ENCODE measurements around the gene SEPHS1.

DNA sequence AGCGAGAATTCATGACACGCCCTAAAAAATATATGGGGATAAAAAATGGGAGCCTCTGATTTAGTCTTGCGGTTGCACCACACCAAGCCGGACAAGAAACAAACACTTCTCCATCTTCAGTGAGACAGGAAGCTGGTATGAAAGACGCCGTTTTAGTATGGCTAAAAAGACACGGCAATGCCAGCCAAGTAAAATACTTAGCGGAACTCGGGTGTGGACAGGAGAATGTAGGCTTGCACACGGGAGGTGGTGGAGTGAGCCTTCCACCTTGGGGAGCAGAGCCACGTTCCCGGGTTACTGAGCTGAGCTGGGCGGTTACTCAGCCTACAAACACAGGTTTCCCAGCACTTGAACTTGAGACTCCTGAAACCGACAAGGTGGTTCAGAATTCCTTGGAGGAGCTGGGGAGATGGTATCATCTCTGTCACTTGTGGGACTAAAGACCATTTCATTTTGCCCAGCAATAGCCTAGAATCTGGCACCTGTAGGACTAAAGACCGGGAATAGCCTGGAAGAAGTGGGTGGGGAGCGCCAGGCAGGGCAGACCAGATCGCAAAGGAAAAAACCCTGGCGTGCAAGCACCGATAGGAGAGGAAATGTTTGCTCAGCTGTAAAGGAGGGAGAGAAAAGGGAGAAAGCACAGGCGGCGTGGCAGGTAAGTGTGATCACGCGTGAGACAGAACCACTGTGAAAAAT lies 34.8 kb upstream of the SEPHS1 start:
- TF ChIP-seq, protein P1, sequence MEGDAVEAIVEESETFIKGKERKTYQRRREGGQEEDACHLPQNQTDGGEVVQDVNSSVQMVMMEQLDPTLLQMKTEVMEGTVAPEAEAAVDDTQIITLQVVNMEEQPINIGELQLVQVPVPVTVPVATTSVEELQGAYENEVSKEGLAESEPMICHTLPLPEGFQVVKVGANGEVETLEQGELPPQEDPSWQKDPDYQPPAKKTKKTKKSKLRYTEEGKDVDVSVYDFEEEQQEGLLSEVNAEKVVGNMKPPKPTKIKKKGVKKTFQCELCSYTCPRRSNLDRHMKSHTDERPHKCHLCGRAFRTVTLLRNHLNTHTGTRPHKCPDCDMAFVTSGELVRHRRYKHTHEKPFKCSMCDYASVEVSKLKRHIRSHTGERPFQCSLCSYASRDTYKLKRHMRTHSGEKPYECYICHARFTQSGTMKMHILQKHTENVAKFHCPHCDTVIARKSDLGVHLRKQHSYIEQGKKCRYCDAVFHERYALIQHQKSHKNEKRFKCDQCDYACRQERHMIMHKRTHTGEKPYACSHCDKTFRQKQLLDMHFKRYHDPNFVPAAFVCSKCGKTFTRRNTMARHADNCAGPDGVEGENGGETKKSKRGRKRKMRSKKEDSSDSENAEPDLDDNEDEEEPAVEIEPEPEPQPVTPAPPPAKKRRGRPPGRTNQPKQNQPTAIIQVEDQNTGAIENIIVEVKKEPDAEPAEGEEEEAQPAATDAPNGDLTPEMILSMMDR (IDR thresholded peaks at IDR 0.05): no peak
- TF ChIP-seq EZH2 (IDR thresholded peaks at IDR 0.05; ENCODE audit: borderline replicate concordance, insufficient read depth, low read depth, low read length, poor library complexity, severe bottlenecking): no peak
